HepG2 (cell line): Measurements from ENCODE around the gene UBXN1.

ENCODE experiments used
- AHDC1 ChIP-seq: sonication (generic); formaldehyde crosslinking; IDR thresholded peaks from 2 replicates; pipeline ENCODE4 v1.5.1; 2020; ENCODE audit warnings: mild to moderate bottlenecking, missing genetic modification reagents, borderline replicate concordance
- CTCF ChIP-seq: sonication (generic); formaldehyde crosslinking; IDR thresholded peaks from 2 replicates; pipeline ENCODE4 v1.5.0; 2020; ENCODE audit warnings: mild to moderate bottlenecking, missing genetic modification reagents, moderate library complexity
- DMTF1 ChIP-seq: sonication (generic); formaldehyde crosslinking; IDR thresholded peaks from 2 replicates; pipeline ENCODE4 v1.4.0; 2020; ENCODE audit warnings: mild to moderate bottlenecking, missing genetic modification reagents
- JUND ChIP-seq: sonication (generic); formaldehyde crosslinking; IDR thresholded peaks from 2 replicates; pipeline ENCODE4 v1.8.0; 2022; ENCODE audit warnings: mild to moderate bottlenecking, missing genetic modification reagents
- NFE2 ChIP-seq: sonication (generic); formaldehyde crosslinking; IDR thresholded peaks from 2 replicates; pipeline ENCODE4 v1.4.0; 2020; ENCODE audit warnings: missing genetic modification reagents
- NONO ChIP-seq, 2 experiments: fragments of 450-650 bp in 1 of 2; sonication (generic) in 1 of 2; formaldehyde crosslinking in 1 of 2; IDR thresholded peaks in 1 of 2; conservative IDR thresholded peaks in 1 of 2; 2 replicates each; pipeline versions ENCODE4 v1.6.1 to v1.8.0; 2017 to 2022; ENCODE audit warnings: mild to moderate bottlenecking in 1 of 2, missing genetic modification reagents in 1 of 2, moderate library complexity in 1 of 2
- PLRG1 ChIP-seq: fragments of 450-650 bp; conservative IDR thresholded peaks from 2 replicates; pipeline ENCODE4 v1.6.1; 2016
- POLR2AphosphoS5 ChIP-seq: IDR thresholded peaks from 2 replicates; pipeline ENCODE4 v1.6.1; 2012; ENCODE audit warnings: low read depth, low read length
- RBAK ChIP-seq: sonication (generic); formaldehyde crosslinking; IDR thresholded peaks from 2 replicates; pipeline ENCODE4 v1.5.1; 2020; ENCODE audit warnings: mild to moderate bottlenecking, missing genetic modification reagents
- XRCC5 ChIP-seq: fragments of 200-400 bp; formaldehyde crosslinking; optimal IDR thresholded peaks from 2 replicates; pipeline ENCODE3; 2017; ENCODE audit warnings: mild to moderate bottlenecking, low read length
- ZNF263 ChIP-seq: sonication (generic); formaldehyde crosslinking; IDR thresholded peaks from 2 replicates; pipeline ENCODE4 v1.4.0; 2020; ENCODE audit warnings: missing genetic modification reagents
- ZNF362 ChIP-seq: sonication (generic); formaldehyde crosslinking; IDR thresholded peaks from 2 replicates; pipeline ENCODE4 v1.4.0; 2020; ENCODE audit warnings: missing genetic modification reagents, mild to moderate bottlenecking, borderline replicate concordance

GRCh38 chr11:62710001-62710345 is 31.1 kb upstream of the UBXN1 start:
- TF ChIP-seq PLRG1 (no peak), POLR2AphosphoS5 (no peak), AHDC1 (CRISPR knock-in tag) (no peak), DMTF1 (CRISPR knock-in tag) (no peak), CTCF (CRISPR knock-in tag) (no peak), NONO (IDR thresholded peaks at IDR 0.05) (no peak), NONO (CRISPR knock-in tag; conservative IDR thresholded peaks at IDR 0.05) (no peak), ZNF362 (CRISPR knock-in tag) (no peak), ZNF263 (CRISPR knock-in tag) (no peak), NFE2 (CRISPR knock-in tag) (no peak), XRCC5 (no peak), JUND (no peak), RBAK (CRISPR knock-in tag) (no peak)
